CD4-positive, alpha-beta T cell treated with Interleukin-17A for 4 hours (primary cell): ENCODE measurements around the gene PRSS21.

ENCODE experiments used
- DNase-seq: peaks from one replicate; pipeline ENCODE4 v3.0.0-alpha.2; 2020; ENCODE audit warnings: mixed read lengths

Gene PRSS21

DNA sequence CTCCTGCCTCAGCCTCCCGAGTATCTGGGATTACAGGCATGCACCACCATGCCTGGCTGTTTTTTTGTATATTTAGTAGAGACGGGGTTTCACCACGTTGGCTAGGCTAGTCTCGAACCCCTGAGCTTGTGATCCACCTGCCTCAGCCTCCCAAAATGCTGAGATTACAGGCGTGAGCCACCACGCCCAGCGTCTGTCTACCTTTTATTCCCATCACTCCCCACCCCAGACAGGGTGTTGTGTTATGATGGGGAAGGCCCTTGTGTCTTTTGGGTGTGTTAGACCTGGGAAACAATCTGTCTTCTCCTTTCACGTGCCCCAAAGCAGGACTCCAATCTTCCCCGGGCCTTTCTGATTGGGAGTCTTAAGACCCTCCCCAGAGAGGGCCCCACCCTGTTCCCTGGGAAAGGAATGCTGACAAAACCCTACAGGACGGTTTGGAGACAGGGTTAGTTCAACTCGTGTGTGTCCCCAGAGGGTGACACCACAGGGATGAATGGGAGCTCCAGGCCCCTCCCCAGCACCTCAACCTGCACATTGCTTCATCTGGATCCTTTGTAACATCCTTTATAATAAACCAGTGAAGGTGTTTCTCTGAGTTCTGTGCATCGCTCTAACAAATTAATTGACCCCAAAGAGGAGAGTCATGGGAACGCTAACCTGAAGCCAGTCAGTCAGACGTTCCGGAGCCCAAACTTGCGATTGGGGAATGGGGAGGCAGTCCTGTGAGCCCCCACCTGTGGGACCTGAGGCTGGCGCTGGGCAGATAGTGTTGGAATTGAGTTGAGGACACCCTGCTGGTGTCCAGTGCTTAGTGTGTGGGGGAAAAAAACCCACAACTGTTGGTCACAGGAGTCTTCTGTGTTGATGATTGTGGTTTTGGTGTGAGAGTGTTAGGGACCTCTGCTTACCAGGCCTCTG is 36.8 kb upstream of the PRSS21 start:
- no peak for DNase-seq

DNA sequence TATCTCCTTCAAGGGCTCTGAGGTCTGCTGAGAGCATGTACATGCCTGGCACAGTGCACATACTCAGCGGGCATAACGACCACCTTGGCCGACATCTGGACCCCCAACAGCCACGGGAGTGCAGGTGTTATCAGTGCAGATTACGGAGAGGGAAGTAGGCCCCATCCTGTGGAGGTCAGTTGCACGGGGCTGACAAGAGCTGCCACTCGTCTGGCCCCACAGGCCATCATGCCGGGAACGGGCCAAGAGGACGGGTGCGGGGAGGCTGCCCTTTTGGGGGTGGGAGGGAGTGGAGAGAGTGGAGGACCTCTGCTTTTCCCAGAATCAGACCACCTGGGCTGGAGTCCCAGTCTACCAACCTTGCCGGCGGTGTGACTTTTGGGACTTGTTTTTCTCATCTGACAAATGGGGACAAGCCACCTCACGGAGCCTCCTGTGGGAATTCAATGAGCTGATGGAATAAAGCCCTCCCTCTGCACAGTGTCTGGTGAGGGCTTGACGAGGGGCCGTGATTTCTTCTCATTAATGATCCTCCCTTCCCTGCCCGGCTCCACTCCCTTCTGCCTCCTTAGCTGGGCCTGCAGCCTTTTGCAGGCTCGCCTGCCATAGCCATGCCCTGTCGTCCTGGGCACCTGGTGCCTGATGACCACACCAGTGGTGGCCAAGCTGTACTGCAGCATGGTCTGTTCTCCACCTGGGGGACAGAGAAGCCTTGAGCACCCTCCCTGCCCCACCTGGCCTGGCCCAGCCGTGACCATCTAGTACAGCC is 34.3 kb upstream of the PRSS21 start:
- no peak for DNase-seq

DNA sequence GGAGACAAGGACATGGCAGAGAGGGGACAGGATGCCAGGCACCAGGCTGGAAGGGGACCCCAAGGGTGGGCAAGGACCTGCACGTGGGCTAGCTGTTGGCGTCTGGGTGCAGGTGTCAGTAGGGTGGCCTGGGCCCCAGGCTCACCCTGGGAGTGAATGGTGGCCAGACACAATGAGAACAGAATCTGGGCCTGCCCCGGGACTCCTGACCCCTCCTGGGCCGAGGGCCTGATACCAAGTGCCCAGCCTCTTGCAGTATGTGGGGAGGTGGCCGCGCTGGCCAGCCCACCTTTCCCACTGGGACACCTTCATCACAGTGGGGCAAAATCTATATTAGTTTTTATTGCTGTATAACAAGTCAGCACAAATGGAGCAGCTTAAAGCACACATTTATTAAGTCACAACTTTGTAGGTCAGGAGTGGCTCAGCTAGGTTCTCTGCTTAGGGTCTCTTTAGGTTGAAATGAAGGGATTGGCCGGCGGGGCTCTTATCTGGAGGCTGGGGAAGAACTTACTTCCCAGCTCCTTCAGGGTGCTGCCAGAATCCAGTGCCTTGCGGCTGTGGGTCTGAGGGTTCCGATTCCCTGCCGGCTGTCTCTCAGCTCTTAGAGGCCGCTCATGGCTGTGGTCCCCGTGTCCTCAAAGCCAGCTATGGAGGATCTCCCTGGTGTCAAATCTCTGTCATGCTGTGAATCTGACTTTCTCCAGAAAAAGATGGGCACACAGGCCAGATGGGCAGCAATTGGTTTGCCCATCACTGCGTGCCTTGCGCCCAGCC is 33.3 kb upstream of the PRSS21 start:
- DNase-seq: no peak

DNA sequence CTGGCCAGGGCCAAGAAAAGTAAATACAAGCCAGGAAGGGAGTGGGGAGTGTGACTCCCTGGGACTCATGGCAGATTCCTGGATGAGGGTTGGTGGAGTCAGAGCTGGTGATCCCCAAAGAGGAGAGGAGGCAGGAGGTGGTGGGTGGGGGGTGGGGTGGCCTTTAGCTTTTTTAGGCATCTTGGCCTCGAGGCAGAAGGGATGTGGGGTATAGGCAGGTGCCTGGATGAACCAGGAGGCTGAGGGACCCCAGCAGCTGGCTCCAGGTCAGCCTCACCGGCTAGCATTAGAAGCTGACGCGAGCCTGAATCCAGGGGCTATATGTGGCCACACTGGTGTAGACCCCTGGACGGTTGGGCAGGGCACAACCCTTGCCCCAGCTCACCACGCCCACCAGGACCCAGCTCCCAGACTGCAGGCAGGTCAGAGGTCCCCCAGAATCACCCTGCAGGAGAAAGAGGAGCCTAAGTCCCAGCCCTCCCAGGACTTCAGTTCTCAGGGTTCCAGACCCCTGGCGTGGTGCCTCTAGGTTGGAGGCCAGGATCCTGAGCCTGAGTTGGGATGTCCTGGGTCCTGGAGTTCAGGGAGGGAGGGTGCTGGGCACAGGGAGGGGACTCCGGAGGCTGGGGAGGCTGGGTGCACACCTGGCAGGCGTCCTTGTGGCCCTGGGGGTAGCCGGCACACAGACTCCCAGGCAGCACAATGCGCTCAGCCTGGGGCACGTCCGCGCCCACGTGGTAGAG is 32.5 kb upstream of the PRSS21 start:
- DNase-seq: no peak

DNA sequence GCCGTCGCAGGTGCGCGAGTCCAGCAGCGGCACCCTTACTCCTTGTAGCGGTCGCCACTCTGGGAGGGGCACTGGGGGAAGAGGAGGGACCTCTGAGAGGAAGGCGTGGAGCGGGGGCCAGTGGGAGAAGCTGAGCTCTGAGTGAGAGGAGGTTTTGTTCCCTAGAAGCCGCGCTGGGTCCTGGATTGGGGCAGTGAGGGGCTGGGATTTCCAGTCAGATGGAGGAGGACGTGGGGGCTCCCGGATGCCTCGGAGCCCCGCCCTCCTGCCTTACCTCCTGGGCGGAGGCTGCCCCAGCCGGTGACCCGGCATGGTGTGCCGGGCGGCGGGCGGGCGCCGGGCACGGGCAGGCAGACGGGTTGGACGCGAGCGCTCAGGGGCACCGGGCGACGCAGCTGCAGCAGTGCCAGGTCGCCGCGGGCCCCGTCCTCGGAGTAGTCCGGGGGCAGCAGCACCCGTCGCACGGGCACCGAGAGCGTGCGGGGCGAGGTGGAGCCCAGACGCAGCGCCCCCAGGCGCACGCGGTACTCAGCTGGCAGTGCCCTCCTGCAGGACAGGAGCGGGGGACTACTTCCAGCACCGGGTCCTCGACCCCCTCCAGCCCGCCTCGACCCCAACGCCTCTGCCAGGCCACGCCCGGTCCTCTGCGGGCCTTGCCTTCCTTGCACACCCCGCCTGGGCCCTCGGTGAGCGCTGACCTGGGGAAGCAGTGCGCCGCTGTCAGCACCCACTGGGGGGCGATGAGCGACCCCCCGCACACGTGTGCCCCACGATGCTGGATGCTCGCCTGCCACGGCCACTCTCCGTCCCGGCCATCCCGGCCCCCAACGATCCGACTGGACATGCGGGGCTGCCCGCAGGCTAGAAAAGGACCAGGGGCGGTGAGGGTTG is 31.7 kb upstream of the PRSS21 start:
- peak; percentile 54 for DNase-seq

DNA sequence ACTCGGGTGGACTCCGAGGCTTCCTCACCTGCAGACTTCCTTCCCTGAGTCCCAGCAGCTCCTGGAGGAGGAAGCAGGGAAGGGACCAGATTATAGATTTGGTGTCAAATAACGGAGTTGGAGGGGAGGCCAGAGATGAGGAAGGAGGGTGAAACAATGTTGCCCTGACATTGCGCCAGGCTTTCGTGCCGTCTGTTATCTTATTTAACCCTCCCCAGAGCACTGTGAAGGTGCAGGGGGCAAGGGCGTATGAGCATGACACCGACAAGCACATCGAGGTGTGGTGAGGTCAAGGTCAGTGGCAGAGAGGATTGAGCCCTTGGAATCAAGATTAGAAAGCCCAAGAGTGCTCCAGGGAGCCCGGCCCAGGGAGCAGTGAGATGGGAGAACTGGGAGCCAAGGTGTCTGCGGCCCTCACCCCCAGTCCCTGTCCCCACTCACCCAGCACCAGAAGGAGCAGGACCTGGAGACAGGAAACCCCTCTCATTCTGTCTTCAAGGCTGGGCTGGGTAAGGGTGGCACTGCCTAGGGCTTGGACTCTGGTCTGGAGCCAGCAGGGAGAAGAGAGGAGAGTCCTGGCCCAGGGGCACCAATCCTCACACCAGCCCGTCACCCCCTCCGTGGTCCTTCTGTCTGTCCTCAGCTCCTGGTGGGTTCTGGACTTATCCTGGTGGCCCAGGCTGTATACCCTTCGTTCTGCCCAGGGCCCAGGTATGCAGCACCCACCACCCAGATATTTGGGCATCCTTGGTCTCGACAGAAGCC is 30.8 kb upstream of the PRSS21 start:
- no peak for DNase-seq

DNA sequence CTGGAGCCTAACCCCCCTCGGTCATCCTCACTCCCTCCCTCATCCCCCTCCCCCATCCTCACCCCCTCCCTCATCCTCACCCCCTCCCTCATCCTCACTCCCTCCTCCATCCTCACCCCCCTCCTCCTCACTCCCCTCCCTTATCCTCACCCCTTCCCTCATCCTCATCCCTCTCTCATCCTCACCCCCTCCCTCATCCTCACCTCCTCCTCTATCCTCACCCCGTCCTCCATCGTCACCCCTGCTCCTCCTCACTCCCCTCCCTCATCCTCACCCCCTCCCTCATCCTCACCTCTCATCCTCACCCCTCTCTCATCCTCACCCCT is 30.2 kb upstream of the PRSS21 start:
- DNase-seq: no peak

DNA sequence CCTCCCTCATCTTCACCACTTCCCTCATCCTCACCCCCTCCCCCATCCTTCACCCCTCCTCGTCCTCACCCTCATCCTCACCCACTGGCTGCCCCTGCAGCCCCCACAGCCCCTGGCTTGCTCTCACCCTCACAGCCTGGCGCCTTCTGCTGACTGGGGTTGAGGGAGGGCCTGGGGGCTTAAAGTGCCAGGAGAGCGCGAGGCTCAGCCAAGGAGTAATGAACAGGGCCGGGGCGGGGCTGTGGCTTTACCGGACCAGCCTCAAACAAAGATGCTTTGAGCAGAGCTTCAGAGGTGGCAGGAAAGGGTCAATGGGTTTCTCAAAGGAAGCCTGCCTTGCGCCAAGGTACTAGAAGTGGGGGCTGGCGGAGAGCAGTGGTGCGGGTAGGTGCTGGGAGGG is 29.6 kb upstream of the PRSS21 start, which contains the start of gene PRSS33:
TSS of gene PRSS33 (minus strand) at position 155 of the 400 bp plus-strand sequence. CDS start 1,013 bp downstream, outside the sequence.
- DNase-seq: no peak

DNA sequence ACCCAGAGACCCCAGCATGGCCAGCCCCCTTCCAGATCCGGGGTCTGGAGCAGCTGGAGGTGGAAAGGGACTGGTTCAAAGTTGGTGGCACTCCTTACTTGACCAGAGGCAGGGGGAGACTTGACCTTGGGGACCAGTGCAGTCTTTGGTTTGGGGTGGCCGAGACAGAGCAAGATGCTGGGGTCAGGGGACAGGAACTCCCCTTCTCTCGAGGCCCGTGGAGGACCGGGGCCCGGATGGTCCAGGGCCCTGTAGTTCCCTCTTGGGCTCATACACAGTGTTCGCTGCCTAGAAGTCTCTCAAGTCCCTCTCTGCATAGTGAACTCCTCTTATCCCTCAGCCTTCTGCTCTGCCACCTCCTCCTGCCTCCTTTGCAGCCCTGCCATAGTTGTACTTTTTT is 29.1 kb upstream of the PRSS21 start:
- DNase-seq: no peak

DNA sequence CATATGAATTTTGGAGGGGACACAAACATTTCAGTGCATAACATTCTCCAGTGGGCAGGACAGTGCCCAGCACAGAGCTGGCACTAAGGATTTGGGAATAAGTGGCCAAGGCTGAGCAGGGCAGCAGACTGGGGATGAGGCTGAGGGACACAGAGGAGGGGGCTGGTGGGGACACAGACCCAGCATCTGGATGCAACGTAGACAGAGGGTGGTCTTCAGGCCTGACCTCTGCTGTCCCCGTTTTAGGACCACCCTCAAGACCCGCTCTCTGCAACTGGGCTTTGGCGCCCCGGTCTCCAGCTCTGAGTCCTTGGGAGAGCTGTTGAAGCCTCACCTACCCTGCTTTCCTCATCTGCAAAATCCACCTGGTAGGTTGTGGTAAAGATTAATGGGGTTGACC is 26.4 kb upstream of the PRSS21 start:
- no peak for DNase-seq

DNA sequence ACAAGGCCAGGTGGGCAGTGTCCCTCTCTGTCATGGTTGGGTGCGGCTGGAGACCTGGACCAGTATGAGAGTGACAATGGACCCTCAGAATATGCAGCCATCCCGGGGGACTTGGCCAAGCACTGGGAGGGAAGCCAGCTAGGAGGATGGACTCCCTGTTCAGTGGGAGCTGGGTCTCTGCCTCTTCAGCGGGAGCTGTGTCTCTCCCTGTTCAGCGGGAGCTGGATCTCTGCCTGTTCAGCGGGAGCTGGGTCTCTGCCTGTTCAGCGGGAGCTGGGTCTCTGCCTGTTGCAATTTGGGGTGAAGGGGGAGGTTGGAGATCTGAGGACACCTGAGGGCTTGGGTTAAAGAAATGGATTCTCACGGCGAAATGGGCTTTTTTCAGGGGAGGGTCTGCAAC is 25.9 kb upstream of the PRSS21 start:
- no peak for DNase-seq

DNA sequence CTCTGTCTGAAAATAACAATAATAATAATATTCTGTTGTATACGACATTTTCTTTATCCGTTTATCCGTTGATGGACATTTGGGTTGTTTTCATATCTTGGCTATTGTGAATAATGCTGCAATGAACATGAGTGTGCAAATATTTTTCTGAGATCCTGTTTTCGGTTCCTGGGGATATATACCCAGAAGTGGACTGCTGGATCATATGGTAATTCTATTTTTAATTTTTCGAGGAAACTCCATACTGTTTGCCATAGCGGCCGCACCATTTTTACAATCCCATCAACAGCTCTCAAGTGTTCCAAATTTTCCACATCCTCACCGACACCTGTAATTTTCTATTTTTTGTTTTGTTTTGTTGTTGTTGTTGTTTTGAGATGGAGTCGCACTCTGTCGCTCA is 24.1 kb upstream of the PRSS21 start:
- no peak for DNase-seq

DNA sequence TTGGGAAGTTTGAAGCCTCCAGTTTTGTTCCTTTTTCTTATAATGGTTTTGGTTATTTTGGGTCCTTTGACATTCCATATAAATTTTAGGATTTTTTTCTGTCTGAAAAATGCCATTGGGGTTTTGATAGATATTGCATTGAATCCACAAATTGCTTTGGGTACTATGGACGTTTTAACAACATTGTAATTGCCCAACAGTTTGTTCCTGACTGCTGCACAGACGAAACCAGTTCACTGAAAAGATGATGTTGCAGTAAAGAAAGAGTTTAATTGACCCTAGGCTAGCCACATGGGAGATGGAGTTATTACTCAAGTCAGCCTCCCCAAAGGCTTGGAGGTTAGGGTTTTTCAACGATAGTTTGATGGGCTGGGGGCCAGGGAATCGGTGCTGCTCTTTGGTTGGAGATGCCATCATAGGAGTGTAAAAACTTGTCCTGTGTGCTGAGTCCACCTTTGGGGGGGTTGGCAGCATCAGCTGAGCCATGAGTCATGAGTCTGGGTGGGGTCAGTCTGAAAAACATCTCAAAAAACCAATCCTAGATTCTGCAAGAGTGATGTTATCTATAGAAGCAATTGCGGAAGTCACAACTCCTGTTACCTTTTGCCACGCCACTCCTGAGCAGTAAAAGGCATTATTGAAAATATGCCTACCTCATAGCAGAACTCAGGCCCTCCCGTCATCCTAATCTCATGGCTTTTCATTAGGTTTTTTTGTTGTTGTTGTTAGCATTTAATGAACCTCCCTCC is 21.5 kb upstream of the PRSS21 start:
- no peak for DNase-seq

DNA sequence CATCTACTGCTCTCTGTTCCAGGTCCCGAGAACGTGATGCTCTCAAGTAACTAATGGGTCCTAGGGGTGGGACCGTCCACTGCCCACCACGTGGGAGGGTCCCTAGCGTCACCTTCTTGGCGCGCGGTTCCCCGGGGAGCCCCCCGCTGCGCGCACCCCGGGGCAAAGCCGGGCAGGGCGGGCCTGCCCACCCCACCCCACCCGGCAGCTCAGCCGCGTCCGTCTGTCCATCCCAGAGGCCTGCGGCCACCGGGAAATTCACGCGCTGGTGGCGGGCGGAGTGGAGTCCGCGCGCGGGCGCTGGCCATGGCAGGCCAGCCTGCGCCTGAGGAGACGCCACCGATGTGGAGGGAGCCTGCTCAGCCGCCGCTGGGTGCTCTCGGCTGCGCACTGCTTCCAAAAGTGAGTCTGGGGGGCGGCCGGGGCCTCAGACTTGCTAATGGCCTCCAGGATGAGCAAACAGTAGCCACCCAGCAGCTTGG is 18.3 kb upstream of the PRSS21 start:
- no peak for DNase-seq

DNA sequence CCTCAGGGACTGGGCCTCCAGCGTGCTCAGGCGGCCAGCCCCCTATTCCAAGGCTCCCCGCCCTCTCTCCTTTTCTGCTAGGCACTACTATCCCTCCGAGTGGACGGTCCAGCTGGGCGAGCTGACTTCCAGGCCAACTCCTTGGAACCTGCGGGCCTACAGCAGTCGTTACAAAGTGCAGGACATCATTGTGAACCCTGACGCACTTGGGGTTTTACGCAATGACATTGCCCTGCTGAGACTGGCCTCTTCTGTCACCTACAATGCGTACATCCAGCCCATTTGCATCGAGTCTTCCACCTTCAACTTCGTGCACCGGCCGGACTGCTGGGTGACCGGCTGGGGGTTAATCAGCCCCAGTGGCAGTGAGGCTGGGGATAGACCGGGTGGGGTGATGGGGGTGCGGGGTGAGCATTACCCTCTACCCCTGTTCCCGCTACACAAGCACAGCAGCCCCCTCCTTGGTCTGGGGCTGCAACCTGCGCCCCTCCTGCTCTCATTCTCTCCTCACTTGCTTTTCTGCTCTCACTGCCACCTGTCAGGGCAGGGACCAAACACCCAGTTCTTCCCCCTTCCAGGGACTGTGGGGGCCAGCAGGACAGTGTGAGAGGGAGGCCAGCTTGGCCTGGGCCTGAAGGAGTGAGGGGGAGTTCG is 17.7 kb upstream of the PRSS21 start:
- DNase-seq: no peak

DNA sequence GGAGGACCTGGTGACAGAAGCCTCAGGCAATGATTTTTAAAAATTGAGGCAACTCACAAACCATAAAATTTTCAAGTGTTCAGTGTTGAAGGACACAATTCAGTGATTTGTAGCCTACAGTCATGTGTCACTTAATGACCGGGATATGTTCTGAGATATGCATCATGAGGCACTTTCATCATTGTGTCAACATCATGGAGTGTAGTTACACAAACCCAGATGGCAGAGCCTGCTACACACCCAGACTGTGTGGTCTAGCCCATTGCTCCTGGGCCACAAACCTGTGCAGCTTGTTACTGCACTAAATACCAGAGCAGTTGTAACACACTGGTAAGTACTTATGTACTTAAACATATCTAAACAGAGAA is 17.2 kb upstream of the PRSS21 start:
- DNase-seq: no peak

DNA sequence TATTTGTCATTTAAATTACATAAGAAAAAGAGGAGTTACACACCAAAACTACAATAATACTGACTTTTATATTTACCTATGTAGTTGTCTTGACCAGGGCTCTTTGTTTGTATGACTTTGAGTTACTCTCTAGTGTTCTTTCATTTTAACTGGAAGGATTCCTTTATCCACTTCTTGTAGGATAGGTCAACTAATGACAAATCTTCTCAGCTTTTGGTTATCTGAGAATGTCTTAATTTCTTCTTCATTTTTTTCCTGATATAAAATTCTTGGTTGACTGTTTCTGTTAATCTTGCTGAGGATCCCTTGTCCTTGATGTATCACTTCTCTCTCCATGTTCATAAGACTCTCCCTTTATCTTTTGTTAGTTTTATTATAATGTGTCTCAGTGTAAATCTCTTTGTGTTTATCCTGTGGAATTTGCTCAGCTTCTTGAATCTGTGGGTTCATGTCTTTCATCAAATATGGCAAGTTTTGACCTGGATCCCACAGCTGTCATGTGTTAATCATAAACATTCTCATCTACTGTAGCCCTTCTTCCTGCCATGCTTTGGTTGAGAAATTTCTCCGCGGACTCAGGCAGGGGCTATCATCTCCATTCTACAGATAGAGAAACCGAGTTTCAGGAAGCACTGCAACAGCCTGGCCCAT is 13.4 kb upstream of the PRSS21 start:
- DNase-seq: no peak

DNA sequence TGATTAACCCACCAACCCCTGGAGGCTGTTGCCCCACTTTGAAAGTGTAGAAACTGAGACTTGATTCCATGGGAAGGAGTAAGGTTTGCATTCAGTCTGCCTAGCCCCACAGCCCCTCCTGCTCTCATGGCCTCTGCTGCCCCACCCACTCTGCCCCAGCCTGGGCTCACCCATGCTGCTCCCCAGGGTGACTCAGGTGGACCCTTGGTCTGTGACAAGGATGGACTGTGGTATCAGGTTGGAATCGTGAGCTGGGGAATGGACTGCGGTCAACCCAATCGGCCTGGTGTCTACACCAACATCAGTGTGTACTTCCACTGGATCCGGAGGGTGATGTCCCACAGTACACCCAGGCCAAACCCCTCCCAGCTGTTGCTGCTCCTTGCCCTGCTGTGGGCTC is 12.3 kb upstream of the PRSS21 start:
- no peak for DNase-seq

DNA sequence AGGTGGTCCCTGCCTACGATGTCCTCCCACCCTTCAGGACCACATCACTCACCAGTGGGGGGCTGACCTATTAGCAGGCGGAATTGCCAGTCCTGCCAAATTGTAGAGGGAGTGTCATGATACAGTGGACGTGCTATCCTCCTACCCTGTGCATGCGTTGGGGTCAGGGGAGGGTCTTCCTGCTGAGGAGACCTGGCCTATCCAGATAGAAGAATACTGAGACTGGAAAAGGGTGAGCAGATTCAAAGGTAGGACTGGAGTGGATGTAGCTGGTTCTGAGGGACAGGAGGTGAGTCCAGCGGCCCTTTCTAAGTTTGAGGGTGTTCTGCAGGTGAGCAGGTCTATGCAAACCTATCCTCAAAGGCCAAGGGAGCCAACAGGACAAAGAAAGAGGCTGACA is 10.8 kb upstream of the PRSS21 start:
- no peak for DNase-seq
